HG03558 (cell line): ENCODE results near the gene ETV7.
"Not testable (repeated sequence)": the region's sequence is repeated elsewhere in the genome, so short reads cannot be mapped to it uniquely, and the experiment has no call there.

Experiments
- ATAC-seq: cut with Tn5 transposase; IDR thresholded peaks from one replicate; pipeline ENCODE4 v1.9.1; 2021; ENCODE audit warnings: moderate number of reproducible peaks; ENCODE audit not compliant: unreplicated experiment; ENCODE audit errors: extremely low read depth

The ETV7 gene

DNA sequence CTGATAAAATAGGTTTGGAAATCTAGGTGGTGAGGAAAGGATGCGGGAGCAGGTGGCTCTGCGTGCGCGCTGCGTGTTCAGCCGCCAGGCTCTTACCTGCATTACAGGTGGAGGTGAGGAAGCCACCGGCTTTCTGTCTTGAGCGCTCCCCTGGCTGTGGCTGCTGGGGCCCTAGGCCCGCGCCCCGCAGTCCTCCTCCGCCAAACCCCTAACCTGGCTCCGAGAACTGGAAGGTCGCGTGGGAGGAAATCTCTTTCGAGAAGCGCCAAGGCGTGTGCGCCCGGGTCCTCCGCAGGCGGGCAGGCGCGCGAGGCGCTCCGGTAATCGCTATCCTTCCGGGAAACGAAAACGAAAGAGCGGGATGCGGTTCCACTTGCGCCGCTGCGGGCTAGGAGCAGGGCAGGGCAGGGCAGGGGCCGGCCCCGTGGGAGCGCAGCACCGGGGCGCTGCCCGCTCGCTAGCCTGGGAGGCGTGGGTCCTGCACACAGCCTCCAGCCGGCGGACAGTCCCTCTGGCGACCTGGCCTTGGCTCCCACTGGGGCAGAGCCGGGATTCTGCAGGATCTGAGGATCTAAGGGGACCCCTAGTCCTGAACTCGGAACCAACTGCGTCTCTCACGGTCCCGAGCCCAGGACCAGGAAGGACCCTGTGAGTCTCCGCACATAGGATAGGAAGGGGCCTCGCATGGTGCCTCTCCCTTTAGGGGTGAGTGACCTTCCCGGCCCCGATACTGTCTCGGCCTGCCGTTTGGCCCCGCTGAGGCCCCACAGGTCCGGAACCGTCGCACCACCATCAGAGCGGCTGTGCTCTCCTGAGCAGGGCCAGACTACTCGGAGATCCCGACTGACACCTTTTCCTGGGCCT, at the start of gene ETV7:
Gene ETV7, minus strand, starts transcription at position 230 of the 864 bp plus-strand sequence. Its CDS starts 128 bp downstream, at position 102.
- no peak for ATAC-seq

DNA sequence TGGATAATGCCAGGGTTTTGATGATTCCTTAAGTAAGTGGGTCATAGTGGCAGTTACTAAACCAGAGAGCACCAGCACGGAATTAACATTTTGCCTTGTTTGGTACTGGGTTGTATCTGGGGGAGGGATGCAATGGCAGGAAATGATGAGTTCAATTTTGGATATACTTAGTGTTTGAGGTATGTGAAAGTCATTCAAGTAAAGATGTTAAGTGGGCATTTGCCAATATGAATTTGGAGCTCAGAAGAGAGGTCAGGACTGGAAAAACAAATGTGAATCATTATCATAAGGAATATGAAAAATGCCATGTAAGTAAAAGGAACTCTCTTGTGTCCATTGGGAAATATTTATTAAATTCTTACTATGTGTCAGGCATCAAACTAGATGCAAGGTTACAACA, 49.0 kb upstream of the ETV7 start:
- no peak for ATAC-seq

DNA sequence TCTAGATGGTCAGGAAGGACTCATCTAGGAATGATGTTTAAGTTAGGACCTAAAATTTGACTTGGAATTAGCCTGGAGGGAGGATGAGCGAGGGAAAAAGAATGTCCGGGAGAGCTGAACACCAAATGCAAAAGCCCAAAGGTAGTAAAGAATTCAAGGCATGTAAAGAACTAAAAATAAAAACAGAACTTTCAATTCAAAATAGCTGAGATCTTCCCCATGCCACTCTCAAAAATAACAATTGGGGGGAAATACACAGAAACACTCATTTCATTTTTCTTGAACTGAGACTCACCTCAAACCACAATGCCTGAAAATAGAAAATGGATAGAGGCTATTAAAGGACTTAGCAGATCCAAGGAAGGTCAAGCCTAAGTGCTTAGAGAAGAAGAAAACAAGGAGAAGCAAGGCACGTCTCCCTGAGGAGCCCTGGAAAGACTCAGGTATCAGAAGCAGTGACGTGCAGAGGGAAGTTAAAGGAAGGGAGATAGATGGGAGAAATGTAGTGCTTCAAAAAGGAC, 44.7 kb upstream of the ETV7 start:
- ATAC-seq: no peak

DNA sequence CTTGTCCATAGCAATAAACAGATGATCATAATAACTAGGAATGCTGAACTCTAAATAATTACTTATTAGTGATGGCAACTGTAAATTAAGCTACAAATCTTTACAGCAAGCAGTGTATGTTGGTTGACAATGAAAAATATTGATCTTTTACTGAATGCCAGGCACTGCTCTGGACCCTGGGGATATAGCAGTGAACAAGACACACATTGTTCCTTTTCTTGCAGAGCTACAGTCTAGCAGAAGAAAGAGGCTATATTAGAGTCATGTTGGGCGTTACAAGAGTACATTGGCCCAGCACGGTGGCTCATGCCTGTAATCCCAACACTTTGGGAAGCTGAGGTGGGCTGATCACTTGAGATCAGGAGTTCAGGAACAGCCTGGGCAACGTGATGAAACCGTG, 43.7 kb upstream of the ETV7 start:
- ATAC-seq: no peak

DNA sequence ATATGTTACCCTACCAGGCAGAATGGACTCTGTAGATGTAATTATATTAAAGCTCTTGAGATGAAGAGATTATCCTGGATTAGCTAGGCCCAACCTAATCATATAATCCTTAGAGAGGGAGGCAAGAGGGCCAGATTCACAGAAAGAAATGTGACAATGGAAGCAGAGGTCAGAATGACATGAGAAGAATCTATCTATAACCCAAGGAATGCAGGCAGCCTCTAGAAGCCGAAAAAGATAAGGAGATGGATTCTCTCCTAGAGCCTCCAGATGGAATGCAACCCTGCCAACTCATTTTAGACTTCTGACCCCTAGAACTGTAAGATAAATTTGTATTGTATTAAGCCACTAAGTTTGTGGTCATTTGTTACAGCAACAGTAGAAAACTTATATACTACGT, 42.9 kb upstream of the ETV7 start:
- ATAC-seq: no peak

DNA sequence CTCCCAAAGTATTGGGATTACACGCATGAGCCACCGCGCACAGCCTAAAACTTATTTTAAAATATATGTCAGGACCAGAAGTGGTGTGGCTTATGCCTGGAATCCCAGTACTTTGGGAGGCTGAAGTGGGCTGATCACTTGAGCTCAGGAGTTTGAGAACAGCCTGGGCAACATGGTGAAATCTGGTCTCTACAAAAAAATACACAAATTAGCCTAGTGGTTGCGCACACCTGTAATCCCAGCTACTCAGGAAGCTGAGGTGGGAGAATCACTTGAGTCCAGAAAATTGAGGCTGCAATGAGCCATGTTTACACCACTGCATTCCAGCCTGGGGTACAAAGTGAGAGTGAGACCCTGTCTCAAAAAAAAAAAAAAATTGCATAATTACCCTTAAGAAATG, 41.4 kb upstream of the ETV7 start:
- ATAC-seq: no peak

DNA sequence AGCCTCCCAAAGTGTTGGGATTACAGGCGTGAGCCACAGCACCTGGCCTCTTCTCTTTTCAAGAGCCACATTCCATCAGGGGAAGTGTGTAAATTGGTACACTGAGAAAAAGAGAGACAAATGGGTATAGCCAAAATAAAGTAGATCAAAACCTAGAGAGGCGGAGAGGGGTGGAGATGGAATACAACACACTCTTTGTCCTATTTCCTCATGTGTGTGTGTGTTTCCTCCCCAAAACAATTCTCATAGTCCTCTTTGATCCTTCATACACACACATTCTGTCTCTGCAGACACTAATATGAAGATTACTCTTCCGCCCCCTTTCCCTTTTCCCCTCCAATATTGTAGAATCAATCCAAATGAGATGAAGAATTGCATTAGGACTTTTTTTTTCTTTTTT, 39.2 kb upstream of the ETV7 start:
- no peak for ATAC-seq

DNA sequence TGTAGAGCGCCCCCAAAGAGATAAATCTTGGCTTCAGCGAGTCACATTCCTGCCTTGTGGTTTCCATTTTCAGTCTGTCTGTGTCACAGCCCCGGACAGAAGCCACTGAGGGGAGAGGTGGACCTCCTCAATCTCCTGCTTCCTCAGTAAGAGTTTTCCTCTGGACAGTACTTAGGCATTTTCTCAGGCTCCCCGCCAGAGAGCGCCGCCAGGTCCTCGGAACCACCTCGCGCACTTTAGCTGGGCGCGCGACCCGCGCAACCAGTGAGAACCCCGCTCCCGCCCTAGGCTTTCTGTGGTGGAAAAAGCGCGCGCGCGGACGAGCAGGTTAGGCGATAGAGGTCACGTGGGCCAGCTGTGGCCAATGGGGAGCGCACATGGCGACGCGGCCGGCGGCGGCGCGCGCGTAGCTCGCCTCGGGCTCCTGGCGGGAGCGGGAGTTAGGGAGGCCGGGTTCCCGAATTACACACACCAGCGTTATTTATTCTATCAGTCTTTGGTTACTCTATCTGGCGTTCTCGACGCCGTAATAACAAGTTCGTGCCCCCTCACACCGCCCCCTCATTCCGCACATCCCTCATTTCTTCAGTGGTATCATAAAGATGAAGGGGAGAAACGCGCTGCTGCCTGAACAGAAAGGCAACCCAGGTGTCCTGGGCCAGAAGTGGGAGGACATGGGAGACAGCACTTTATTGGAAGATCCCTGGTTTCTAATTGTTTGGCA, 35.8 kb upstream of the ETV7 start:
- ATAC-seq: peak; percentile 63

DNA sequence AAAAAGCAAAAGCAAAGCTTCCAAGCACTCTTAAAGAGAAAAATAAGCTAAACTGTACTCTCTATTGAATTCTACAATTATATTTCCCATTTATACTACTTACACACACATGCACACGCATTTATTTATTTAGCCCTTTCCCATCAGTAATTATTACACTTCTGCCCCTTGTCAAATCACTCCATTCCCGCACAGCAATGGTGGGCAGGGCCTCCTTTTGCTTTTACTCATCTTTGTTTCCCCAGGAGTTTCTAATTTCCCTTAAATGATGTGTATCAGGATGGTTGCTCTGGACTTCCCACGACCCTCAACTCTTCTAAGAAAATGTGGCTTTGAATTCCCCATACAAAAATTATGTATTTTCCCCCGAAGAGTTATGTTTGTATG, 35.2 kb upstream of the ETV7 start:
- no peak for ATAC-seq

DNA sequence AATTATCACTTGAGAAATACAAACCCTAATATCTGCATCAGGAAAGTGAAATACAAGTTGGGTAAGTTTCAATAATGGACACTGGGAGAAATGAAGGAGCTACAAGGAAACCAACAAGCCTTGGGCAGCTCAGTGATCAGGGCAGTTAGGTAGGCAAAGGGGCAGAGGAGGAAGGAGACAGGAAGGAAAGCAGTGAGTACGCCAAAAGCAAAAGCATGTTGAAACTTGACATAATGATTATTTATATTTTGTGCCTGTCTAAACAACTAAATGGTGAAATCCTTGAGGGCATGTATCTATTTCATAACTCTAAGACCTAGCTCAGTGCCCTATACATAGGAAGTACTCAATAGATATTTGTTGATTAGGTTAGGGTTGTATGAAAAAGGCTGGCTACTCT, 31.8 kb upstream of the ETV7 start:
- ATAC-seq: no peak

DNA sequence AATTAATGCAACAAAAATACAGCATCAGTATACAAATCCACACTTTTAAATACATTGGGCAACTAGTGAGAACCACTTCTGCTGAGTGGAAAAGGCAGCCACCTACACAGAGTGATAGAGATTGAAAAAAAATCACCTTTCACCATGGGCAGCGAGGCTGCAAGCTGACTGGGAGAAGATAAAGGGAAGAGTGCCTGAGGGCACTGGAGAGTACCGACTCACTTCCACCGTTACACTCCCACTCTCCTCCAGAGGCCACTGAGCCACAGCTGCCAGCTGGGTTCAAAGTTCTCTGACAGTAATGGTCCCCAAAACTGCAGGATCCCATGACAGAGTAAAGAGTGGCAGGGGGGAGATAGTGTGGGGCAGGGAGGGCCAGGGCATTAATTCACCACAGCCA, 31.1 kb upstream of the ETV7 start:
- no peak for ATAC-seq

DNA sequence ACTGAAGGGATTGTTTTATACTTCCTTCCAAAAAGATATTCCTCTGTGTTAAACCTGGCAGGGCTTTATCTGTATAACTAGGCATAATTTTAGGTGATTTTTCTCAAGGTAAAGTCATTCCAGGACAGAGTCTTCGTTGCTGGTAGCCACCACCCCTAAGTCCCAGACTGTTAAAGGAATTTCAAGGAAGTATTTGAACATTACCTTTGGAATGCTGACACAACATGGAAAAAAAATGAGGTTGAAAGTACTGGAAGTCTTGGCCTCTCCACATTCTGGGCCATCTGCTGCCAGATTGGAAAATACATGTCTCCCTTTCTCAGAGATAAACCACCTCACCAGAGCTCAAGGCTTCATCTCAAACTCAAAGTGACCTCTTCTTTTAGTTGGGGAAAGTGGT, 27.0 kb upstream of the ETV7 start:
- no peak for ATAC-seq

DNA sequence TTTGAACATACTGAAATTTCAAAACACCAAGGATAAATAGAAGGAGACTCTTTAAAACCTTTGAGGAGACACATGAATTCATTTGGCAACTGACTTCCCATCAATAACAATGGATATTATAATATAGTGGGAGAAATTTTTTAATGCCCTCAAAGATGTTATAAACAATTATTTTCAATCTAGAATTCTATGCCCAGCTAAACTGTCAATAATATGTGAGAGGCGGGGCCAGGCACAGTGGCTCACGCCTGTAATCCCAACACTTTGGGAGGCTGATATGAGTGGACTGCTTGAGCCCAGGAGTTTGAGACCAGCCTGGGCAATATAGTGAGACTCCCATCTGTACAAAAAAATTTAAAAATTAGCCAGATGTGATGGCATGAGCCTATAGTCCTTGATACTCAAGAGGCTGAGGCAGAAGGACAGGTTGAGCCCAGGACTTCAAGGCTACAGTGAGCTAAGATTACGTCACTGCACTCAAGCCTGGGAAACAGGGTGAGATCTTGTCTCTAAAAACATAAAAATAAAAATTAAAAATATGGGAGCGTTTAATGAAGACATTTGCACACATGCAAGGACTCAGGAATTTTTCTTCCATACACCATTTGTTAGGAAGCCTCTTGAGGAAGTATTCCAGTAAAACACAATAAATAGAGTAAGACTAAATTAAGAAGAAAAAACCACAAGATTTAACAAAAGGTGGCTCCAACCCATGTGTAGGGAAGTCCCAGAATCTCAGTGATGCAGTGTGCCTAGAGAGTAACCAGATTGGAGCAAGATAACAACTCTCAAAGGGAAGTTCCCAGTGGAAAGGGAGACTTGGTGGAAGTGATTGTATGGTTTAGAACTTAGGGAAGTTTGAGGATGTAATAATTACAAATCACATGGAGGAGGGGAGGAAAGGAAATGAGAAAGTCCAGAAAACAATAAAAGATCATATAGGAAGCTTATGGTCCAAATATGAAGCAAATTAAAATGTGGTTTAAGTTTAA, 26.3 kb upstream of the ETV7 start:
- ATAC-seq: no peak

DNA sequence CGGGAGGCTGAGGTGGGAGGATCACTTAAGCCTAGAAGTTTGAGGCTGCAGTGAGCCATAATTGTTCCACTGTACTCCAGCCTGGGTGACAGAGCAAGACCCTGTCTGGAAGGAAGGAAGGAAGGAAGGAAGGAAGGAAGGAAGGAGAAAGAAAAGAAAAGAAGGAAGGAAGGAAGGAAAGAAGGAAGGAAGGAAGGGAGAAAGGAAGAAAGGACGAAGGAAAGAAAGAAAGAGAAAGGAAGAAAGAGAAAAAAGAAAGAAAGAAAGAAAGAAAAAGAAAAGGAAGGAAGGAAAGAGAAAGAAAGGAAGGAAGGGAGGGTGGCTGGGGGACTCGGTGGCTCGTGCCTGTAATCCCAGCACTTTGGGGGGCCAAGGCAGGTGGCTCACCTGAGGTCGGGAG, 22.2 kb upstream of the ETV7 start:
- not testable (repeated sequence) for ATAC-seq

DNA sequence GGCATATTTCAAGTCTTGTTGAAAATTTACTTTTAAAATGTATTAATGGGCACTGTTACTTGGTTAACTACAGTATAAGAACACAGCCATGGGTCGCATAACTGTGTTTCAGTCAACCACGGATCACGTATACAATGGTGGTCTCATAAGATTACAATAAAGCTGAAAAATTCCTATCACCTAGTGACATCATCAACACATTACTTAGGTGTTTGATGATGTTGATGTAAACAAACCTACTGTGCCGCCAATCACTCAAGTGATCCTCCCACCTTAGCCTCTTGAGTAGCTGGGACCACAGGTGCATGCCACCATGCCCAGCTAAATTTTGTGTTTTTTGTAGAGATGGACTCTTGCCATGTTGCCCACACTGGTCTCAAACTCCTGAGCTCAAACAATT, 16.7 kb upstream of the ETV7 start:
- ATAC-seq: no peak

DNA sequence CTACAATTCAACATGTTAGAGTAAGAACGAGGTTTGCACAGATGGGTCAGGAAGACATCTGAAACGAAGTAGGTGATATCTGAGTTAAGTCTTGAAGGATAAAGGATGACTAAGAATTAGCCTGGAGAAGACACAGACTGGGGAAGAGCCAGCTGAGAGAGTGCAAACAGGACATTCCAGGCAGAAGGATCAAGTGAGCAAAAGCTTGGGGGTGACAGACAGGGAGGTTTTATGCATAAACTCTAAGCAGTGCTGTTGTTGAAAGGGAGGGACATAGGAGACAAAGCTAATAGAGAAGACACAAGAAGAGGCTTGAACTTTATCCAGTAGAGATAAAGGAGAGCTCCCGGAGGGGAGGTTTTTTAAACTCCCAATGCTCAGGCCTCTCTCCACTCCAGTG, 15.0 kb upstream of the ETV7 start:
- ATAC-seq: no peak

DNA sequence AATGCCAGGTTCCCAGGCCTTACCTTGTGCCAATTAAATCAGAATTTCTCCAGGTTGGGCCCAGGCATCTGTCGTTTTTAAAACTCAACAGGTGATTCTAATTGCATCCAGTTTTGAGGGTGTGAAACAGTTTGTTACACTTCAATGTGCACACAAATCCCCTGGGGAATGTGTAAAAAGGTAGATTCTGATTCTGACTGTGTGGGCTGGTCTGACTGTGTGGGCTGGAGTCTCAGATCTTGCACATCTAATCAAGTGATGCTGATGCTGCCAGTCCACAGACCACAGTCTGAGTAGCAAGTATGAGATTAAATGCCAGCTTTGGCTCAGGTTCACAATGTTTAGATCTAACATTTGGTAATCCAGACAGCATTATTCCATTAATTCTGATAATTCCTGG, 12.5 kb upstream of the ETV7 start:
- no peak for ATAC-seq

DNA sequence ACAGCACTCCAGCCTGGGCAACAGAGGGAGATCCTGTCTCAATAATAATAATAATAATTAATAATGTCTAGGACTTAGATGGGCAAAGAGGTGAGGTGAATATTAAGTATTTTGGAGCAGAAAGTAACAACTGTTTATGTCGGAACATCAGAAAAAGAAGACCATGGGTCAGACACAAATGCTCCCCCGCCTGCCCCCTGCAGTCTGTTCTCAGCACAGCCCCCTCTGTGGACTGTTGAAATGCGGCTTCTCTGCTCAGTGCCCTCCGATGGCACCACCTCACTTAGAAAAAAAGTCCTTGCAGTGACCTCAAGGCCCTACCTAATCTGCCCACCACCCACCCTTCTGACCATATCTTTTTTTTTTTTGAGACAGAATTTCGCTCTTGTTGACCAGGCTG, 5.2 kb upstream of the ETV7 start:
- ATAC-seq: no peak

DNA sequence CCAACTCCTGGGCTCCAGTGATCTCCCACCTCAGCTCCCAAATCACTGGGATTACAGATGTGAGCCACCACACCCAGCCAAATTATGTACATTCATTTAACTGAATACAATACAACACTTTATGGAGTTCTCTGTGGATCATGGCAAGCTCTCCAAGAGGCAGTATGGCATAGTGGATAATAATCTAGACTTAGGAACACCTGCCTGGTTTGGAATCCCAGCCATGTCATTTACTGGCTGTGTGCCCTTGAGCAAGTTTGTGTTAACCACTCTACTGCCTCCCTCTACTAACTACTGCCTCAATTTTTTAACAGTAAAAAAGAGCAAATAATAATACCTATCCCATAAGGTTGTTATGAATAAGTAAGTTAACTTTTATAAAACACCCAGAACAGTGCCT, 1.9 kb upstream of the ETV7 start:
- ATAC-seq: no peak
